RWPE2 (cell line): Measurements from ENCODE around the gene P2RX1.

Experiments used
- ATAC-seq: fragments of 200-7000 bp; cut with Tn5 transposase; 3 replicates; pipeline ENCODE4 v1.9.1; 2021; ENCODE audit warnings: low read depth
- DNase-seq: peaks from one replicate; pipeline ENCODE4 v3.0.0-alpha.2; 2020; ENCODE audit warnings: low spot score
- H3K27ac ChIP-seq: fragments of 450-650 bp; 2 replicates; pipeline ENCODE4 v1.5.1; 2017; ENCODE audit warnings: mild to moderate bottlenecking; ENCODE audit not compliant: poor library complexity, severe bottlenecking
- H3K27me3 ChIP-seq: fragments of 250-450 bp; sonication (Bioruptor Pico); 2 replicates; pipeline ENCODE4 v1.5.1; 2021; ENCODE audit warnings: mild to moderate bottlenecking, moderate library complexity; ENCODE audit not compliant: insufficient read depth, poor library complexity, severe bottlenecking
- H3K36me3 ChIP-seq: fragments of 250-450 bp; sonication (Bioruptor Pico); 2 replicates; pipeline ENCODE4 v1.5.1; 2020; ENCODE audit warnings: low read depth, mild to moderate bottlenecking, moderate library complexity
- H3K4me1 ChIP-seq: fragments of 250-450 bp; sonication (Bioruptor Pico); 2 replicates; pipeline ENCODE4 v1.5.1; 2021; ENCODE audit warnings: mild to moderate bottlenecking, moderate library complexity; ENCODE audit not compliant: insufficient read depth, poor library complexity, severe bottlenecking
- H3K4me3 ChIP-seq: fragments of 250-450 bp; sonication (Bioruptor Pico); 2 replicates; pipeline ENCODE4 v1.5.1; 2021; ENCODE audit warnings: mild to moderate bottlenecking, moderate library complexity; ENCODE audit not compliant: severe bottlenecking
- H3K9me3 ChIP-seq: fragments of 250-450 bp; sonication (Bioruptor Pico); 2 replicates; pipeline ENCODE4 v1.5.1; 2021; ENCODE audit warnings: mild to moderate bottlenecking, moderate library complexity; ENCODE audit not compliant: severe bottlenecking
- TF ChIP-seq, protein P1 (sequence below): fragments of 450-650 bp; IDR thresholded peaks from one replicate; pipeline ENCODE4 v1.5.1; 2017; ENCODE audit warnings: mild to moderate bottlenecking, moderate library complexity; ENCODE audit not compliant: poor library complexity, severe bottlenecking

P2RX1 gene

DNA sequence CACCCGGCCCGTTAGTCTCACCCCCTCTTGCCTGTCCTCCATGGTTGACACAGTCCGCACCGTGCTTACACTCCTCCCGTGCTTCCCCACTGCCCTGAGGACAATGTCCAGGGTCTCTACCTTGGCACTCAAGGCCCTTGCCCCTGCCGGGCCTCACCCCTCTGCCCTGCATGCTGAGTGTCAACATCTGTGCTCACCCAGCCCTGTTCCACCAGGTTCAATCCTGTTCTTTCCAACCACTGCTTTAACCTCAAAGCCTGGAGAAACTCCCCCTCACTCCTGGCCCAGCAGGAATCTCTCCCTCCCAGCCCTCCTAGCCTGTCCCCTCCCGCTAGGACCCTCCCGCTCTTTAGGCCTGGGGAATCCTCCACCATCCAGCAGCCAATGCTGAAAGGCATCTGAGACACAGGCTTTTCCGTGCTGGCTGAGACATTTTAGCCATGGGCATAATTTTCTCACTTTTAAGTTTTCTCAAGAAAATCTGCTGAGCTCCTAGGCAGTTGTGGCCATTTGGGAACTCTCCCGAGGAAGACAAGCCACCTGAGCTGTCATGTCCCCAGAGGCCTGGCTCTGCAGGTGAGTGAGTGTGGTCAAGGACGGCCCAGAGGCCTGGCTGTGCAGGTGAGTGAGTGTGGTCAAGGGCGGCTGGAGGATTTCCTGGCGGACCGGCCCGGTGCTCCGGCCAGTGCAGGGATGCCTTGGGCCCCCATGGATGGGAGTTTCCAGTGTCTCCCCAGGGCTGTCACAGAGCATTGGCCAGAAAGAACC is 10.8 kb upstream of the P2RX1 start:
- ATAC-seq (no peak), DNase-seq (no peak)
- Histone ChIP-seq H3K27ac (no peak overlapping the region), H3K4me3 (no peak overlapping the region), H3K36me3 (no peaks in the 10 kb centered on the region), H3K4me1 (no peaks in the 10 kb centered on the region), H3K9me3 (no peaks in the 10 kb centered on the region), H3K27me3 (no peaks in the 10 kb centered on the region)
- TF ChIP-seq, protein P1, sequence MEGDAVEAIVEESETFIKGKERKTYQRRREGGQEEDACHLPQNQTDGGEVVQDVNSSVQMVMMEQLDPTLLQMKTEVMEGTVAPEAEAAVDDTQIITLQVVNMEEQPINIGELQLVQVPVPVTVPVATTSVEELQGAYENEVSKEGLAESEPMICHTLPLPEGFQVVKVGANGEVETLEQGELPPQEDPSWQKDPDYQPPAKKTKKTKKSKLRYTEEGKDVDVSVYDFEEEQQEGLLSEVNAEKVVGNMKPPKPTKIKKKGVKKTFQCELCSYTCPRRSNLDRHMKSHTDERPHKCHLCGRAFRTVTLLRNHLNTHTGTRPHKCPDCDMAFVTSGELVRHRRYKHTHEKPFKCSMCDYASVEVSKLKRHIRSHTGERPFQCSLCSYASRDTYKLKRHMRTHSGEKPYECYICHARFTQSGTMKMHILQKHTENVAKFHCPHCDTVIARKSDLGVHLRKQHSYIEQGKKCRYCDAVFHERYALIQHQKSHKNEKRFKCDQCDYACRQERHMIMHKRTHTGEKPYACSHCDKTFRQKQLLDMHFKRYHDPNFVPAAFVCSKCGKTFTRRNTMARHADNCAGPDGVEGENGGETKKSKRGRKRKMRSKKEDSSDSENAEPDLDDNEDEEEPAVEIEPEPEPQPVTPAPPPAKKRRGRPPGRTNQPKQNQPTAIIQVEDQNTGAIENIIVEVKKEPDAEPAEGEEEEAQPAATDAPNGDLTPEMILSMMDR: no peak

DNA sequence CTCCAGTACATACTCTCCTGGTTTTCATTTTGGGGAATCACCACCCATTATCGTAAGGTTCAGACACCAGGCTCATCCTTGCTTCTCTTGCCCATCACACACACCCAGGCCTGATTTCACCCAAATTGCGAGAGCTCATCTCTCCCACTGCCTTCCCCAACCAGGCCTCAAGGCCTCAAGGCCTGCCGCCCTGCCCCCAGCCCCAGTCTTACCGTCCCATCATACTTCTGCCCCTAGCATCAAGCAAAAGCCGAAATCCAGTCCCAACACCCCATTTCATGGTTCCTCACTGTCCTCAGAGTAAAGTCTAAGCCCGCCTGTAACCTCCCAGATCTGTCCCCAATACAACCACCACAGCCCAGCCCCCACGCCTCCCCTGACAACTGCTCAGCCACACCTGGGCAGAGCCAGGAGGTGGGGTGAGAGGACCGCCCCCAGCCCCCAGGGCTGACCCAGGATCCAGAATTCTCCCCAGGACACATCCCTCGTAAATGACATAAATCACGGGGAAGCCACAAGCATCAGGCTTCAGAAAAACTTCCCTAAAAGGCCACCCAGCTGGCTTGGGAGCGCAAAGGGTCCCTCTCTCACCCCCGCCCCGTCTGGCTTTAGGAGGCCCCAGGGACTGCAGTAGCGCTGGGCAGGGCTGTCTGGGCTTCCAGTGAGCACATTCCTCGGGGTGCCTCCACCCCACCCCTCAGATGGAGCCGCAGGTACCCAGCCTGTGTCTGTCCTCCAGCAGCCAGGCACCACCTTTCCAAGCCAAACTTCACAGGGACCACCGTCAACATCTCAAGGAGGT is 9.6 kb upstream of the P2RX1 start:
- Histone ChIP-seq H3K36me3 (no peaks in the 10 kb centered on the region), H3K9me3 (no peaks in the 10 kb centered on the region), H3K27ac (no peak overlapping the region), H3K4me3 (no peak overlapping the region), H3K4me1 (no peaks in the 10 kb centered on the region), H3K27me3 (no peaks in the 10 kb centered on the region)
- TF ChIP-seq, protein P1: no peak
- ATAC-seq: no peak
- DNase-seq: no peak

DNA sequence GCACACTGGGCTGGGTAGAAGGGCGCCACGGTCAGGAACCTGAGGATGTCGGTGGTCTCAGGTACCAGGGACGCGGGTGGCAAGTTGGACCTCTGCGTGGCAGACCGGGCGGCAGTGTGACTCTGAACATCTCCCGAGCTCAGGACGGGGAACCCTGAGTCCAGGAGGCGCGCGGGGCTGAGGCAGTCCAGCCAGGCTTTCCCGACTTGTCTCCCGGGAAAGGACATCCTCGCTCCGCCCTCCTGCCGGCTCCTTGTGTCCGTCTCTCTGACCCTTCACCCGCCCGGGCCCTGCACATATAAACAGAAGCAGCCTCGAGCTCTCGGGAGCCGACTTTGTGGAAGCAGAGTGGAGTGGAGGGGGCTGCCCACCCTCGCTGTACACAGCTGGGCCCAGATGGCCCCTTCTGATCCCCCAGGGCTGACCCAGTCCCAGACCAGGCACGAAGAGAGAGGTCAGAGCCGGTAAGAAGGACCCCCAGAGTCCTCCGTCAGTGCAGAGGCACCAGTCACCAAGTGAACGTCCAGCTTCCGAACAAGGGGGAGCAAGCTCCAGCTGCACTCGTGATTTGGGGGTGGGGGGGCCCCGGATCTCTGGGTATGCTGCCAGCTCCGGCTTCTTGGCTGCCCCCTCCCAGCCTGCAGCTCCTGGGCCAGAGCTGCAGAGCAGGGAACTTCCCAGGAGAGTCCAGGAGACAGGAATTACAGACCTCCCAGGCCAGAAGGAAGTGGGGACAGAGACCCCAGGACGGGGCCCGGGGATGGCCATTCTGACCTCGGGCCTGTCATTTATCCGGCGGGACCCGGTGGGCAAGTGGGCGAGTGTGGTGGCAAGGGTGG is 8.5 kb upstream of the P2RX1 start:
- ATAC-seq: no peak
- no peak overlapping the region for H3K4me3 ChIP-seq
- no peaks in the 10 kb centered on the region for H3K36me3 ChIP-seq
- H3K27ac ChIP-seq: no peak overlapping the region
- DNase-seq: no peak
- TF ChIP-seq, protein P1: no peak
- H3K27me3 ChIP-seq: no peaks in the 10 kb centered on the region
- H3K4me1 ChIP-seq: no peaks in the 10 kb centered on the region
- no peaks in the 10 kb centered on the region for H3K9me3 ChIP-seq

DNA sequence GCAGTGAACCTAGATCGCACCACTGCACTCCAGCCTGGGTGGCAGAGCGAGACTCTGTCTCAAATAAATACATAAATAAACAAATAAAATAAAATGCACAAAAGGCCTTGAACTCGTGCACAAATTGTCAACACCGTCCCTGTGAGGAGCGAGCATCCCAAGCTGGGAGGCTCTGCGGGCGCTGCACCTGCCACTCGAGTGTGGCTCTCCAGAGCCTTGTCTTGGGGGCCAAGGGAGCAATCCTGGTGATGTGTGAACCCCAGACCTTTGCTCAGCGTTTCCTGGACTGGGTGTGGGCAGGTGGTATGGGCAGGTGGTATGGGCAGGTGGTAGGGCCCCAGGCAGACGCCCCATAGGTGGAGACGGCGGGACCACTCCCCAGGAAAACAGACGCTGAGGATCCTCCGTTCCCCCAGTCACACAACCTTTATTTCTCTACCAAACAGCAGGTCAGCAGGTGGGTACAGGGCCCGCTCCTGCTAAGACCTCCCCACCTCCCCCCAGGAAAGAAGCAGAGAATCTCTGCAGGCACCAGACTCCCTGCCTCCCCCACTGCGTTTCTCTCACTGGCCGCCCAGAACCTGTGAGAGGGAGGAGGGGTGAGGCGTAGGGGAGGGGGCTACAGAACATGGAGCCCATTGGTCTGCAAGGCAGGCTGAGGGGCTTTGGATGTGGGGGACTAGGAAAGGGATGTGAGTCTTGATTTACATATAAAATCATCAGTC is 7.4 kb upstream of the P2RX1 start:
- no peaks in the 10 kb centered on the region for H3K4me1 ChIP-seq
- no peak overlapping the region for H3K4me3 ChIP-seq
- H3K36me3 ChIP-seq: no peaks in the 10 kb centered on the region
- no peaks in the 10 kb centered on the region for H3K9me3 ChIP-seq
- no peak for DNase-seq
- H3K27ac ChIP-seq: no peak overlapping the region
- TF ChIP-seq, protein P1: no peak
- H3K27me3 ChIP-seq: no peaks in the 10 kb centered on the region
- no peak for ATAC-seq
